ENCODE results near the gene ABTB2.

DNA sequence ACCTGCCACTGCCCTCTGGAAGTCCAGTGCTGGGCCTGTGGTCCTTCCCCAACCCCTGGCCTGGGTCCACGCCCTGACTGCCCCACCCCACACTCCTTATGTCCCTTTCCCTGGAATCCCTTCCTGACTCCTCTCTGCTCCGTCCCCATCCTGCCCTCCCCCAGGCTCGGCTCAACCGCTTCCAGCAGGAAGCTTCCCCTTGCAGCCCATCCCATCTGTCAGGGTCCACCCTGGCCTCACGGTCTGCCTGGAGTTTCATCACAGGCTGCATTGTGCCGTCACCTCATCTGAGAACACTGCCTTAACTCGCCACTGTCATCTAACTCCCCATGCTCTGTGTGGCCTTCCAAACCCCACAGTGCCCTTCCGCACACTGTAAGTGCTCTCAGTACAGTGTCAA is 188.1 kb downstream of the ABTB2 start:
- no peak for TF ChIP-seq EZH2 (IDR thresholded peaks at IDR 0.05; ENCODE audit: insufficient read depth, poor library complexity, severe bottlenecking)
- no peak for TF ChIP-seq EZH2phosphoT487 (IDR thresholded peaks at IDR 0.05; ENCODE audit: insufficient read depth, low read depth)

All from GM23248 (cell line).